HEK293T (cell line): ENCODE results near the gene SMPD3.

Source experiments
- ARNT ChIP-seq: fragments of 450-650 bp; IDR thresholded peaks from 2 replicates; pipeline ENCODE4 v1.6.1; 2017; ENCODE audit warnings: mild to moderate bottlenecking
- BHLHE40 ChIP-seq: fragments of 450-650 bp; IDR thresholded peaks from 2 replicates; pipeline ENCODE4 v1.6.1; 2016; ENCODE audit warnings: mild to moderate bottlenecking, moderate library complexity, borderline replicate concordance
- ELF4 ChIP-seq: fragments of 450-650 bp; IDR thresholded peaks from 2 replicates; pipeline ENCODE4 v1.6.1; 2017; ENCODE audit warnings: antibody characterized with exemption
- FOXA1 ChIP-seq: fragments of 450-650 bp; IDR thresholded peaks from 2 replicates; pipeline ENCODE4 v1.6.1; 2016; ENCODE audit warnings: mild to moderate bottlenecking
- FOXK2 ChIP-seq: fragments of 450-650 bp; IDR thresholded peaks from 2 replicates; pipeline ENCODE4 v1.6.1; 2016; ENCODE audit warnings: mild to moderate bottlenecking
- FOXM1 ChIP-seq: fragments of 450-650 bp; IDR thresholded peaks from 2 replicates; pipeline ENCODE4 v1.6.1; 2017; ENCODE audit warnings: mild to moderate bottlenecking, borderline replicate concordance
- HDGF ChIP-seq: fragments of 450-650 bp; IDR thresholded peaks from 2 replicates; pipeline ENCODE4 v1.6.1; 2017; ENCODE audit warnings: antibody characterized with exemption, borderline replicate concordance
- L3MBTL2 ChIP-seq: fragments of 450-650 bp; conservative IDR thresholded peaks from 2 replicates; pipeline ENCODE4 v1.6.1; 2016; ENCODE audit warnings: mild to moderate bottlenecking
- LEF1 ChIP-seq: fragments of 450-650 bp; IDR thresholded peaks from 2 replicates; pipeline ENCODE4 v1.6.1; 2017; ENCODE audit warnings: mild to moderate bottlenecking, borderline replicate concordance
- PKNOX1 ChIP-seq: fragments of 450-650 bp; IDR thresholded peaks from 2 replicates; pipeline ENCODE4 v1.6.1; 2016
- SP1 ChIP-seq: fragments of 450-650 bp; IDR thresholded peaks from 2 replicates; pipeline ENCODE4 v1.6.1; 2017
- SUZ12 ChIP-seq: fragments of 450-650 bp; IDR thresholded peaks from 2 replicates; pipeline ENCODE4 v1.6.1; 2016; ENCODE audit warnings: mild to moderate bottlenecking
- TARDBP ChIP-seq: fragments of 450-650 bp; IDR thresholded peaks from 2 replicates; pipeline ENCODE4 v1.6.1; 2016
- ZNF384 ChIP-seq: fragments of 450-650 bp; IDR thresholded peaks from 2 replicates; pipeline ENCODE4 v1.6.1; 2016

- TF ChIP-seq HDGF = no peak
- no peak for TF ChIP-seq SUZ12
- TF ChIP-seq L3MBTL2 = no peak
- TF ChIP-seq SP1 = no peak
- no peak for TF ChIP-seq PKNOX1
- no peak for TF ChIP-seq FOXM1
- TF ChIP-seq TARDBP = no peak
- no peak for TF ChIP-seq LEF1
- TF ChIP-seq ELF4 = no peak
- TF ChIP-seq ZNF384 = no peak
- TF ChIP-seq BHLHE40 = no peak
- no peak for TF ChIP-seq FOXA1
- no peak for TF ChIP-seq ARNT
- no peak for TF ChIP-seq FOXK2
Measured at GRCh38 chr16:68469796-68470460, 21.6 kb upstream of the SMPD3 start.
